HepG2 (cell line): ENCODE measurements around the gene NGRN. TPM values are rescaled to one million over a fixed set of nuclear protein-coding genes. Genes with fewer than 3 reads are reported as not detected.
A peak's percentile ranks its signal among the peaks of the same experiment; 100 is the strongest.

Source experiments
- AHR ChIP-seq: IDR thresholded peaks from 2 replicates; pipeline ENCODE4 v1.6.1; 2018; ENCODE audit warnings: missing genetic modification reagents, missing compliant biosample characterization
- ASH2L ChIP-seq: fragments of 300-600, 200-600 bp; sonication (generic); IDR thresholded peaks from 2 replicates; pipeline ENCODE4 v1.7.0; 2017; ENCODE audit warnings: low read depth, mild to moderate bottlenecking, moderate library complexity, mixed read lengths, low read length; ENCODE audit not compliant: insufficient read length
- CENPT ChIP-seq: sonication (generic); formaldehyde crosslinking; IDR thresholded peaks from 2 replicates; pipeline ENCODE4 v1.8.0; 2022; ENCODE audit warnings: low read depth, mild to moderate bottlenecking, moderate library complexity, missing genetic modification reagents
- ETV5 ChIP-seq: IDR thresholded peaks from 2 replicates; pipeline ENCODE4 v1.6.1; 2018; ENCODE audit warnings: missing biosample characterization, missing genetic modification reagents, inconsistent platforms, borderline replicate concordance
- FOXP4 ChIP-seq: sonication (generic); formaldehyde crosslinking; IDR thresholded peaks from 2 replicates; pipeline ENCODE4 v1.4.0; 2020; ENCODE audit warnings: missing genetic modification reagents
- HDAC1 ChIP-seq: sonication (generic); formaldehyde crosslinking; IDR thresholded peaks from 2 replicates; pipeline ENCODE4 v1.5.1; 2020; ENCODE audit warnings: mild to moderate bottlenecking, missing genetic modification reagents
- HDAC6 ChIP-seq: fragments of 200-600 bp; sonication (generic); IDR thresholded peaks from 2 replicates; pipeline ENCODE4 v1.7.0; 2017; ENCODE audit warnings: mild to moderate bottlenecking, antibody characterized with exemption, low read length, low read depth
- HOXA3 ChIP-seq: sonication (generic); formaldehyde crosslinking; IDR thresholded peaks from 2 replicates; pipeline ENCODE4 v1.5.0; 2020; ENCODE audit warnings: missing genetic modification reagents
- HOXA5 ChIP-seq: sonication (generic); formaldehyde crosslinking; IDR thresholded peaks from 2 replicates; pipeline ENCODE4 v1.4.0; 2020; ENCODE audit warnings: missing genetic modification reagents
- HOXA9 ChIP-seq: sonication (generic); formaldehyde crosslinking; IDR thresholded peaks from 2 replicates; pipeline ENCODE4 v1.8.1; 2022; ENCODE audit warnings: missing genetic modification reagents, mild to moderate bottlenecking, moderate library complexity, borderline replicate concordance
- JDP2 ChIP-seq: sonication (generic); formaldehyde crosslinking; IDR thresholded peaks from 2 replicates; pipeline ENCODE4 v1.8.1; 2022; ENCODE audit warnings: missing genetic modification reagents, borderline replicate concordance
- MXD3 ChIP-seq: IDR thresholded peaks from 2 replicates; pipeline ENCODE4 v1.6.1; 2016; ENCODE audit warnings: mild to moderate bottlenecking, missing biosample characterization, missing genetic modification reagents
- NBN ChIP-seq: fragments of 450-650 bp; conservative IDR thresholded peaks from 2 replicates; pipeline ENCODE4 v1.6.1; 2017
- PHF5A ChIP-seq: IDR thresholded peaks from one replicate; pipeline ENCODE4 v1.6.1; 2018; ENCODE audit warnings: low read depth, missing genetic modification reagents; ENCODE audit not compliant: unreplicated experiment
- RAD51 ChIP-seq: fragments of 450-650 bp; IDR thresholded peaks from 2 replicates; pipeline ENCODE4 v1.6.1; 2016; ENCODE audit warnings: borderline replicate concordance
- SMARCC2 ChIP-seq: fragments of 450-650 bp; IDR thresholded peaks from 2 replicates; pipeline ENCODE4 v1.6.1; 2017; ENCODE audit warnings: antibody characterized with exemption, mild to moderate bottlenecking
- ZNF101 ChIP-seq: sonication (generic); formaldehyde crosslinking; IDR thresholded peaks from 2 replicates; pipeline ENCODE4 v1.4.0; 2020; ENCODE audit warnings: mild to moderate bottlenecking, low read depth, missing genetic modification reagents, borderline replicate concordance
- ZNF703 ChIP-seq: sonication (generic); formaldehyde crosslinking; IDR thresholded peaks from 2 replicates; pipeline ENCODE4 v1.5.1; 2020; ENCODE audit warnings: missing genetic modification reagents, mild to moderate bottlenecking, moderate library complexity, borderline replicate concordance
- ZNF720 ChIP-seq: sonication (generic); formaldehyde crosslinking; IDR thresholded peaks from 2 replicates; pipeline ENCODE4 v1.4.0; 2020; ENCODE audit warnings: missing genetic modification reagents
- ZNF782 ChIP-seq: sonication (generic); formaldehyde crosslinking; IDR thresholded peaks from 2 replicates; pipeline ENCODE4 v1.4.0; 2020; ENCODE audit warnings: missing genetic modification reagents, mild to moderate bottlenecking, borderline replicate concordance
- ZSCAN29 ChIP-seq: sonication (generic); formaldehyde crosslinking; conservative IDR thresholded peaks from 2 replicates; pipeline ENCODE4 v1.4.0; 2020; ENCODE audit warnings: mild to moderate bottlenecking, missing genetic modification reagents
- polyA plus RNA-seq, 8 experiments: library from polyadenylated mRNA; depleted of rRNA in 3 of 8; stranded (reverse) in 7 of 8; unstranded in 1 of 8; fragments of >200 nt; fragmentation: Illumina TruSeq in 4 of 8; extraction: Trizol in 4 of 8; gene quantifications; 2 replicates each; pipeline versions ENCODE4 v1.2.1 to v1.2.3, GENCODE V29; 2011 to 2016; ENCODE audit warnings: low read depth in 4 of 8, missing spikeins in 1 of 8, mixed read lengths in 1 of 8; ENCODE audit not compliant: insufficient read depth in 1 of 8
- total RNA-seq, 5 experiments: library from RNA; depleted of rRNA; stranded (reverse); fragments of >200 nt; fragmentation: Illumina TruSeq; extraction: Trizol; gene quantifications; 2 replicates each; pipeline ENCODE4 v1.2.3, GENCODE V29; 2016; ENCODE audit warnings: low read depth in 1 of 5
- TF ChIP-seq, protein P1 (sequence below): sonication (generic); formaldehyde crosslinking; IDR thresholded peaks from 2 replicates; pipeline ENCODE4 v1.8.1; 2023; ENCODE audit warnings: missing genetic modification reagents, inconsistent platforms, borderline replicate concordance
- TF ChIP-seq, protein P2 (sequence below): sonication (generic); formaldehyde crosslinking; IDR thresholded peaks from 2 replicates; pipeline ENCODE4 v1.5.1; 2020; ENCODE audit warnings: mild to moderate bottlenecking, missing genetic modification reagents, moderate library complexity
- TF ChIP-seq, protein P3 (sequence below): IDR thresholded peaks from 2 replicates; pipeline ENCODE4 v1.6.1; 2016; ENCODE audit warnings: low read depth, control low read depth

The NGRN gene
- total and polyA plus RNA-seq, 2 of the 13 experiments (the other 11 are each of a cell fraction or from before 2014, with no cell fraction given): 39.8 to 63.7 TPM

GRCh38 chr15:90233387-90234095 is 31.9 kb upstream of the NGRN start, which contains the start of gene CIB1 (continued):
- TF ChIP-seq, protein P1, sequence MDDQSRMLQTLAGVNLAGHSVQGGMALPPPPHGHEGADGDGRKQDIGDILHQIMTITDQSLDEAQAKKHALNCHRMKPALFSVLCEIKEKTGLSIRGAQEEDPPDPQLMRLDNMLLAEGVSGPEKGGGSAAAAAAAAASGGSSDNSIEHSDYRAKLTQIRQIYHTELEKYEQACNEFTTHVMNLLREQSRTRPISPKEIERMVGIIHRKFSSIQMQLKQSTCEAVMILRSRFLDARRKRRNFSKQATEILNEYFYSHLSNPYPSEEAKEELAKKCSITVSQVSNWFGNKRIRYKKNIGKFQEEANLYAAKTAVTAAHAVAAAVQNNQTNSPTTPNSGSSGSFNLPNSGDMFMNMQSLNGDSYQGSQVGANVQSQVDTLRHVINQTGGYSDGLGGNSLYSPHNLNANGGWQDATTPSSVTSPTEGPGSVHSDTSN (CRISPR knock-in tag): no peak
- TF ChIP-seq PHF5A (no peak), ZNF101 (CRISPR knock-in tag) (no peak), HOXA9 (CRISPR knock-in tag) (no peak), FOXP4 (0 out of 2 replicates have a peak, but pooled peaks have one; percentile 27), NBN (no peak), ZNF782 (peak; percentile 92; the same call in 1 of the 2 replicates), ETV5 (CRISPR knock-in tag) (peak; percentile 55; the same call in 1 of the 2 replicates), HDAC6 (no peak), ZSCAN29 (no peak), CENPT (CRISPR knock-in tag) (no peak), ZNF703 (no peak), AHR (peak; percentile 61; the same call in 1 of the 2 replicates), MXD3 (CRISPR knock-in tag) (peak; percentile 46; the same call in 1 of the 2 replicates), SMARCC2 (no peak), ZNF720 (CRISPR knock-in tag) (no peak), RAD51 (no peak), HOXA5 (CRISPR knock-in tag) (peak; percentile 13; the same call in 1 of the 2 replicates), JDP2 (CRISPR knock-in tag) (no peak), HOXA3 (CRISPR knock-in tag) (peak; percentile 19), ASH2L (peak; percentile 71), HDAC1 (CRISPR knock-in tag) (peak; percentile 59)
- TF ChIP-seq, protein P2, sequence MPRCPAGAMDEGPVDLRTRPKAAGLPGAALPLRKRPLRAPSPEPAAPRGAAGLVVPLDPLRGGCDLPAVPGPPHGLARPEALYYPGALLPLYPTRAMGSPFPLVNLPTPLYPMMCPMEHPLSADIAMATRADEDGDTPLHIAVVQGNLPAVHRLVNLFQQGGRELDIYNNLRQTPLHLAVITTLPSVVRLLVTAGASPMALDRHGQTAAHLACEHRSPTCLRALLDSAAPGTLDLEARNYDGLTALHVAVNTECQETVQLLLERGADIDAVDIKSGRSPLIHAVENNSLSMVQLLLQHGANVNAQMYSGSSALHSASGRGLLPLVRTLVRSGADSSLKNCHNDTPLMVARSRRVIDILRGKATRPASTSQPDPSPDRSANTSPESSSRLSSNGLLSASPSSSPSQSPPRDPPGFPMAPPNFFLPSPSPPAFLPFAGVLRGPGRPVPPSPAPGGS (CRISPR knock-in tag): 0 out of 2 replicates have a peak, but pooled peaks have one; percentile 42
- TF ChIP-seq, protein P3, sequence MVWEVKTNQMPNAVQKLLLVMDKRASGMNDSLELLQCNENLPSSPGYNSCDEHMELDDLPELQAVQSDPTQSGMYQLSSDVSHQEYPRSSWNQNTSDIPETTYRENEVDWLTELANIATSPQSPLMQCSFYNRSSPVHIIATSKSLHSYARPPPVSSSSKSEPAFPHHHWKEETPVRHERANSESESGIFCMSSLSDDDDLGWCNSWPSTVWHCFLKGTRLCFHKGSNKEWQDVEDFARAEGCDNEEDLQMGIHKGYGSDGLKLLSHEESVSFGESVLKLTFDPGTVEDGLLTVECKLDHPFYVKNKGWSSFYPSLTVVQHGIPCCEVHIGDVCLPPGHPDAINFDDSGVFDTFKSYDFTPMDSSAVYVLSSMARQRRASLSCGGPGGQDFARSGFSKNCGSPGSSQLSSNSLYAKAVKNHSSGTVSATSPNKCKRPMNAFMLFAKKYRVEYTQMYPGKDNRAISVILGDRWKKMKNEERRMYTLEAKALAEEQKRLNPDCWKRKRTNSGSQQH: peak; percentile 16; the same call in 1 of the 2 replicates
